ENCODE measurements around the gene PPP1R13B. TPM values are rescaled to one million over a fixed set of nuclear protein-coding genes. Genes with fewer than 3 reads are reported as not detected.

Gene PPP1R13B
- total and polyA plus RNA-seq, 11 donors = 27.5 to 96.2 (median 75.4) TPM

DNA sequence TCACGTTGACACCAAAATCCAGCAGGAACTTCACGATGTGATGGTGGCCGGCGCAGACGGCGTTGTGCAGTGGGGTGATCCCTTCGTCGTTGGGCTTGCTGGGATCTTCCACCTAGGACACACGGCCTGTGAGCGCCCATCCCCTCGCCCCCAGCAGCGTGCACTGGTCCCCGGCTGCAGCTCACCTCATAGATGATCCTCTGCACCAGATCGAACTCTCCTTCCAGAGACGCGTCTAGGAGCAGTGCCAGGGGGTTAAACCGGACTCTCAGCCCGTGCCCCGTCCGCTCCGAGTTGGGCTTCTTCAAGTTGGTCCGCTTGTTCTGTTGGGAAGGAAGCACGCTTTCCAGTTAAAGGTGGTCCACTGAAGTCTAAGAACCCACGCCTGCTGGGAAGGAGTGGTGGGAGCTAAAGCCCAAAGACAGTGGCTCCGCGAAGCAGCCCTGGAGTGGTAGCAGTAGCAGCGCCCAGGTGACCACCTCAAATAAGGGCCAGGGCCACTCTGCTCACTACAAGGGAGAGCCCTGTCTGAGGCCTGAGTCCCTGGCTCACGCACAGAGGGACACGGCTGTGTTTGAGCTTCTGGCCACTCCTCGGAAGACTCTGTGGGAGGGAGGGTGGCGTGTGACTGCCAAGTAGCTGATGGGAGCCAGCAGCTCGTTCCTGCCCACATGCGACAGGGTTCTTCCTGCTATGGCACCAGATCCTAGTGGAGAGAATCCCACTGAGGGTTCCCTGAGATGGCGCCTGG lies 108.5 kb downstream of the PPP1R13B start:
- Histone ChIP-seq H3K27me3 (no peaks in the 10 kb centered on the region), H3K36me3 (peaks cover 0 to 98% (median 83%) of the 10 kb centered on the region in 9 donors), H3K4me3 (no peak overlapping the region), H3K4me1 (peaks cover 0 to 34% (median 17%) of the 10 kb centered on the region in 12 donors), H3K9me3 (no peaks in the 10 kb centered on the region), H3K27ac (no peak overlapping the region)
- ATAC-seq (peak in 1 of 4 donors; percentile 6), DNase-seq (no peak)
- 85 to 88% (median 86%) methylated on average over 32 to 34 of the region's 34 CpGs for WGBS, 4 donors
- intact Hi-C loops (cut with DNase I) = loop anchor here in 1 of 10 donors (10.0 kb wide), 2 partner anchors 164 to 246 kb away; no protein-coding TSS in a partner anchor
- TF ChIP-seq, protein P1, sequence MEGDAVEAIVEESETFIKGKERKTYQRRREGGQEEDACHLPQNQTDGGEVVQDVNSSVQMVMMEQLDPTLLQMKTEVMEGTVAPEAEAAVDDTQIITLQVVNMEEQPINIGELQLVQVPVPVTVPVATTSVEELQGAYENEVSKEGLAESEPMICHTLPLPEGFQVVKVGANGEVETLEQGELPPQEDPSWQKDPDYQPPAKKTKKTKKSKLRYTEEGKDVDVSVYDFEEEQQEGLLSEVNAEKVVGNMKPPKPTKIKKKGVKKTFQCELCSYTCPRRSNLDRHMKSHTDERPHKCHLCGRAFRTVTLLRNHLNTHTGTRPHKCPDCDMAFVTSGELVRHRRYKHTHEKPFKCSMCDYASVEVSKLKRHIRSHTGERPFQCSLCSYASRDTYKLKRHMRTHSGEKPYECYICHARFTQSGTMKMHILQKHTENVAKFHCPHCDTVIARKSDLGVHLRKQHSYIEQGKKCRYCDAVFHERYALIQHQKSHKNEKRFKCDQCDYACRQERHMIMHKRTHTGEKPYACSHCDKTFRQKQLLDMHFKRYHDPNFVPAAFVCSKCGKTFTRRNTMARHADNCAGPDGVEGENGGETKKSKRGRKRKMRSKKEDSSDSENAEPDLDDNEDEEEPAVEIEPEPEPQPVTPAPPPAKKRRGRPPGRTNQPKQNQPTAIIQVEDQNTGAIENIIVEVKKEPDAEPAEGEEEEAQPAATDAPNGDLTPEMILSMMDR (IDR thresholded peaks at IDR 0.05) = no peak
- TF ChIP-seq POLR2A (IDR thresholded peaks at IDR 0.05) = no peak

DNA sequence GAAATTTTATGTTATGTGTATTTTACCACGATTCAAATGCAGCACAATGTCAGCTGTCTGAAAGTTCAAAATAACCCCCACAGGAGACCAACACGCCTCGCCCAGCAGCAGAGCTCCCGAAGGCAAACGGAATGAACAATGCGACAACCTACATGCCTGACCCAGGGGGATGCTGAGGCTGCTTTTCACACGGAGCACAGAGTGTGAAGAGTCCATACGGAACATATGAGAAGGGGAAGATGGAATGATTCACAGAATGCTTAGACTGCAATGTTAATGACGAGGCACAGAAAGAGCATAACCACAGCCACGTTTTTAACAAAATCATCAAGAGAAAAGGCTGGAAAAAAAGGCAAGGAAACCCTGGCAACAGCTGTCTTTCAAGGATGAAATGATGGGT lies 109.2 kb downstream of the PPP1R13B start:
- Histone ChIP-seq H3K4me3 (no peak overlapping the region), H3K4me1 (peaks cover 0 to 34% (median 17%) of the 10 kb centered on the region in 12 donors), H3K27me3 (no peaks in the 10 kb centered on the region), H3K36me3 (peaks cover 0 to 100% (median 84%) of the 10 kb centered on the region in 9 donors), H3K27ac (no peak overlapping the region), H3K9me3 (no peaks in the 10 kb centered on the region)
- WGBS, 4 donors = 85 to 89% (median 88%) methylated on average over 10 of the region's 10 CpGs
- ATAC-seq = no peak
- DNase-seq = no peak
- intact Hi-C loops (cut with DNase I) = loop anchor here in 1 of 10 donors (10.0 kb wide), 2 partner anchors 163 to 247 kb away; no protein-coding TSS in a partner anchor
- TF ChIP-seq, protein P1 (IDR thresholded peaks at IDR 0.05) = no peak
- no peak for TF ChIP-seq POLR2A (IDR thresholded peaks at IDR 0.05)

DNA sequence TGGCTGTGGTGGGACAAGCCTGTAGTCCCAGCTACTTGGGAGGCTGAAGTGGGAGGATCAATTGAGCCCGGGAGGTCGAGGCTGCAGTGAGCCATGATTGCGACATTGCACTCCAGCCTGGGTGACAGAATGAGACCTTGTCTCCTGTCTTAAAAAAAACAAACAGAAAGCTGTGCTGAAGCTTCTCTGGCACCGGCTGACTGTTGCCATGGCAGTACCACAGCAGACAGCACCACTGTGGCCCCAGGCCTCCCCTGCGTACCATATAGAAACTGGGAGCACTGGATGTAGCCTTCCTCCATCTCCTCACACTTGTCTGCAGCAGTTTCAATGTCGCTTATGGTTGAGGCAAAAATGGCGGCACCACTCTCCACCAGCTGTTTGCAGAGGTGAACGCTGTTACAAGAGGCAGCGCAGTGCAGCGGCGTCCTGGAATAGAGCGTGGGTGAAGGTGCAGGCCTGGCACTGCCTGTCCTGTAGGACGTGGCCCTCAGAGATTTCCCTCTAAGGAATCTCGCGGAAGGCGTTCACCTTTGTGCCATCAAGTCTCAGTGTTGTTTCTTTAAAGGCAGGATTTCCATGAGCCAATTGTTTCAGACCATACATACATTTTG lies 109.8 kb downstream of the PPP1R13B start:
- no peak overlapping the region for H3K27ac ChIP-seq
- no peak for TF ChIP-seq POLR2A (IDR thresholded peaks at IDR 0.05)
- TF ChIP-seq, protein P1 (IDR thresholded peaks at IDR 0.05) = no peak
- DNase-seq (no peak), ATAC-seq (no peak)
- intact Hi-C loops (cut with DNase I) = loop anchor here in 1 of 10 donors (10.0 kb wide), 2 partner anchors 163 to 247 kb away; no protein-coding TSS in a partner anchor
- no peak overlapping the region for H3K4me3 ChIP-seq
- 90 to 94% (median 94%) methylated on average over 16 of the region's 16 CpGs for WGBS, 4 donors
- no peaks in the 10 kb centered on the region for H3K27me3 ChIP-seq
- H3K9me3 ChIP-seq = no peaks in the 10 kb centered on the region
- H3K36me3 ChIP-seq = peaks cover 0 to 100% (median 86%) of the 10 kb centered on the region in 9 donors
- peaks cover 0 to 34% (median 17%) of the 10 kb centered on the region in 12 donors for H3K4me1 ChIP-seq

Measured in heart left ventricle (tissue), 16 donors.